CD4-positive, alpha-beta T cell treated with Interleukin-17A for 4 hours (primary cell): Measurements from ENCODE around the gene VCAM1.

Experiments used
- DNase-seq: peaks from one replicate; pipeline ENCODE4 v3.0.0-alpha.2; 2020; ENCODE audit warnings: mixed read lengths

VCAM1 gene

GRCh38 chr1:100719490-100719889 is at the start of gene VCAM1:
Gene VCAM1, plus strand, starts transcription at chr1:100719742. Its CDS starts 119 bp downstream, at chr1:100719861.
- no peak for DNase-seq

- DNase-seq = no peak
These were observed 49.5 kb upstream of the VCAM1 start for GRCh38 chr1:100670083-100670482.

GRCh38 chr1:100671601-100672000 is 47.9 kb upstream of the VCAM1 start:
- DNase-seq = no peak

- DNase-seq = no peak
These were observed 35.8 kb upstream of the VCAM1 start for GRCh38 chr1:100683448-100684349.

GRCh38 chr1:100699744-100700143 is 19.8 kb upstream of the VCAM1 start:
- no peak for DNase-seq

DNA sequence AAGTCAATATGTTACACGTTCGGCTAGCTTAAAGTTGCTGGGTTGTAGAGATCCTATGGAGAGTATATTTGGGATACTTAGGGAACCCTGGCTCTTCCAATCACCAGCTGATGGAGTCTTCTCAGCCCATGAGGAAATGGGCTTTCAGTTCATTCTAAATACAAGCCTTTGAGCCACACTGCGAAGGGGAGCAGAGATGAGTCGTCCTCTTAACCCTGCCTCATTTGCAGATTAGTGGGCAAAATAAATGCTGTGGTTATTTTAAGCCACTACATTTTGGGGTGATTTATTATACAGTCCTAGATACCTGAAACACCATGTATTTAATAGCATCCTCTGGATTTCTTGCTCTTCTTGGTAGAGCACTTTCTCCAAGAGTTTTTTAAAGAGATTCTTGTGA is 19.0 kb upstream of the VCAM1 start:
- DNase-seq = no peak

DNA sequence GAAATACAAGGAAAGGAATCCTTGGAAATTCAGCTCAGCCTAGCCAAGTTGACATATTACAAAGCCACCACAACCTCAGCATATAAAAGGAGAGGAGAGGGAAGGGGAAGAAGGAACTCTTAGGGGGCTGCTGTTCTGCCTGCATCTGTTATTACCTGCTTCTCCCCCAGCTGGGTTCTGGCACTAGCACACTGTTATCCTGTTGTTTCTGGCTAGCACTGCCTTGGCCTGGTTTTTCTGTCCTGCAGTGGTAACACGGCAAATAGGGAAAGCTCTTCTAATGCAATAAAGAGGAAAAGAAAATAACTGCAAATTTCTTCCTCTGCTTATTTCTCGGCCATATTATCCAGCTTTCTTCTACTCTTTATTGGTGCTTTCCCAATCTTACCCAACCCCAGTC is 16.5 kb upstream of the VCAM1 start:
- DNase-seq = no peak

DNA sequence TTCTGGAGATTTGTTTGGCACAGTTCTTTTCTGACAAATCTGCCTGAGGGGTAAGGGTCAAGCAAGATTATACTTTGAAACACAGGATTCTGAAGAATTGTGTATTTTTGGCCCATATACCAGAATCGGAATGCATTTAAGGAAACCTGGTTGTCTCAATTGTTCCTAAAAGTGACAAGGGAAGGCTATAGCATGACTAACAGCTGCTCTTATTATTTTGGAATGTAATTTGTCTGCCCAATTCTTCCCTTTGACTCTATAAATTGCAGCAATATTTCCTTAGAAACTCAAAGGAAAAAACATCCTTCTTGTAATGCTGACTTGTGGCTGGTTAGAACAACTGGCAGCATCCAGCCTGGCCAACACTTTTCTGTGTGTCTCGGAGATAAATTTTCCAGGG is 15.8 kb upstream of the VCAM1 start:
- DNase-seq = no peak

DNA sequence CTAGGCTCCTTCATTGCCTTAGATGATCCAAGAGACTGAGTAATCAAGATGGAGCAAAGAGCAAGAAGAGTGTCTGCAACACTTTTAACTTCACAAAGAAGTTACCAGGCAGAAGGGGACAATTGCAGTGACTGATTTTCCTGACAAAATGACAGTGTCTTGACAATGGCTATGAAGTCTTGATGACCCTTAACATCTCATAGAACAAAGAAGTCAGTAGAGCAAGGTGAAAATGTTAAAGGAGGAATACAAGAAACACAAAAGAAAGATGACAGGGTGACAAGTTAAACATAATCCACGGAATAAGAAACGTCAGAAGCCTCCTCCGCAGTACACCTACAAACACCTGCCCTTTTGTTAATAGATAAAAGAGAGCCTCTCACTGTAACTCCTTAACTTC is 15.1 kb upstream of the VCAM1 start:
- no peak for DNase-seq

GRCh38 chr1:100706296-100706695 is 13.2 kb upstream of the VCAM1 start:
- DNase-seq = no peak

DNA sequence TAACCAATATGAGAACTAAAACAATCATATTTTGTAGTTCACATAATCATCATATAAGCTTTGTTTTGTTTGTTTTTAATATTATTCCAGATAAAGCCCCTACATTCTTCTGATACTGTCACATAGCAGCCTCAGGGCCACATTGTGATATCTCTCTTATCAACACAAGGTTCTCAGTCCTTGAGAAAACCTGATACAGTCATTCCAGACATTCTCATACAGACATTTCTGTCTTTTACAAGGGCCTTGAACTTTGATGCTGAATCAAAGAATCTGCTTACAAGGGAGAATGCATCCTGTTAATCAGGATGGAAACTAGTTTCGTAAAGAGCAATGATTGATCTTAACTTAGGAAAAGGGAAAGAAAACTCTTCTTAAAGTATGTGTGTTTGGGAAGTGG is 12.7 kb upstream of the VCAM1 start:
- no peak for DNase-seq

DNA sequence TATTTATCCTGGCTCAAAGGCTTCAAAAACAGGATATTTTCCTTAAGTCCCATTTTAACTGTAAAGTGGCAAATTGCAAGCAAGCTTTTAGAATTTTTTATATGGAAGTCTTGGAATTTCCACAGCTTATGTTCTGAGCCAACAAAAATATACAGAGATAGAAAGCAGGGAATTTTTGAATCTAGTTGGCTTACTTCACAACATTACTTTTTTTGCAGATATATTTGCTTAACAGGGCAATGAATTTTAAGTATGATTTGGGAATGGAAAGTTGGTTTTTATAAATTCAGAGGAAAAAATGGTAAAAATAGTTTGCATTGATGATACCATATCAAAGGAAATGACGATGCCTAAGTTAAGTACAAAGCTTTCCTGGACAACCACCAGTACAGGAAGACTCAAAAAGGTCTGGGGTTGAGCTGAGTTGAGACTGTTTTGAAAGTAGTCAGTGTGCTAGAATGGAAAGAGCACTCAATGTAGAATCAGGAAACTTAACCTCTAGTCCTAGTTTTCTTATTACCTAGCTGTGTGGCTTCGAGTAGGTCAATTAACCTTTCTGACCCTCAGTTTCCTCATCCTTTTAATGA is 11.0 kb upstream of the VCAM1 start:
- no peak for DNase-seq

DNA sequence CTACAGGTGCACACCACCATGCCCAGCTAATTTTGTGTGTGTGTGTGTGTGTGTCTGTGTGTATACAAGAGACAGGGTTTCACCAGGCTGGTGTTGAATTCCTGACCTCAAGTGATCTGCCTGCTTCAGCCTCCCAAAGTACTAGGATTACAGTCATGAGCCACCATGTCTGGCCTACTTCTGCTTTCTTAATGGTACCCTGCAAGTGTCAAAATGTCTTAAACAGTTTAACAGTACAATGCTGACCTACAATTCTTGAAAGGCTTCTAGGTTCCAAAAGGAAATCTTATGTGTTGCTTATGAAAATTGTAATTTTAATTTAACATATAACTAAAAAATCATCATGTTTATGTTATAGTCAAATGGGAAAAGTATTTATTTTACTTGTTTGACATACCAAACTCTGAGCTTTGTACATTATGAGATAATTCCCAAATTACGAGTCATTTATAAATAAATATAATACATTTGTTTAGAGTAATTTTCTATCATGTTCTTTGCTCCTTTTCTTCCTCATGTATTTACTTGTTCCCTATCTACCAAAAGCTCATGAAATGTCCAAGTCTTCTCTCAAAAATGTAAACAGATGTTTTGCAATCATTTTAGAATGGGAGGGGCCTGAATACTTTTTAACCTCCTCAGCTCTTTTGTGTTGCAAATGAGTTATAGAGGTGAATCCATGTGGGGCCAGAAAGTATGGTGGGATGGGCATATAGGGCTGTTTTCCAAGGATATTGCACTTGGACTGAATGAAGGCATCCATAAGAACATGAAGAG is 8.4 kb upstream of the VCAM1 start:
- no peak for DNase-seq

DNA sequence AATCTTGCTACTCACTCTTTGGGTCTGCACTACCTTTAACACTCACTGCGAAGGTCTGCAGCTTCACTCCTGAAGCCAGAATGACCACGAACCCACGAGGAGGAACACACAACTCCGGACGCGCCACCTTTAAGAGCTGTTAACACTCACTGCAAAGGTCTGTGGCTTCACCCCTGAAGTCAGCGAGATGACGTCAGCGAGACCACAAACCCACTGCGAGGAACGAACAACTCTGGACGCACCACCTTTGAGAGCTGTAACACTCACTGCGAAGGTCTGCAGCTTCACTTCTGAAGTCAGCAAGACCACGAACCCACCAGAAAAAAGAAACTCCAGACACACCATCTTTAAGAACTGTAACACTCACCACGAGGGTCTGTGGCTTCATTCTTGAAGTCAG is 6.5 kb upstream of the VCAM1 start:
- peak; percentile 16 for DNase-seq

DNA sequence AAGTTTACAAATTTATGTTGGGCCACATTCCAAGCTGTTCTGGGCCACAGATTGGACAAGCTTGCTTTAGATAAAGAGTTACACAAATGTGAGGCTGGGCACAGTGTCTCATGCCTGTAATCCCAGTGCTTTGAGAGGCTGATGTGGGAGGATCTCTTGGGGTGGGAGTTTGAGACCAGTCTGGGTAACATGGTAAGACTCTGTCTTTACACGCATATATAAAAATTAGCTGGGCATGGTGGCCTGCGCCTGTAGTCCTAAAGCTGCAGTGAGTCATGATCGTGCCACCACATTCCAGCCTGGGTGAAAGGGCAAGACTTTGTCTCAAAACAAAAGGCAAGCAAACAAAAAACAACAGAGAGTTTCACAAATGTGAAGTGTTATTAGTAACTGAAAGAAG is 5.9 kb upstream of the VCAM1 start:
- no peak for DNase-seq

DNA sequence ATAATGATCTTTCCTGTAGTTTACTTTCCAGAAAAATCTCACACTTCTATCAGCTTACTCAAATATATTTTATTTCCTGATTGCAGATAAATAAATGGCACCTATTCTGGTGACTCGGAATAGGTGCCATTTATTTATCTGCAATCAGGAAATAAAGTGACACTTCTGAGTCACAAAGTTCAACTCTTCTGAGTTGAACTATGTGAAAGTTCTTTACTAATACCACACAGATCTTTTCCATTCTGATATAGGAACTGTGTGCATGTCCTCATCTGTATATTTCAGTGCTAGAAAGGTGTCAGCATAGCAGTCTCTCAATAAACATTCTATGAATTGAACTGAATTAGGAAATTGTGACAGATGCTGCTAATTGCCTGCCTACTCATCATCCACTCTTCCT is 4.9 kb upstream of the VCAM1 start:
- no peak for DNase-seq

DNA sequence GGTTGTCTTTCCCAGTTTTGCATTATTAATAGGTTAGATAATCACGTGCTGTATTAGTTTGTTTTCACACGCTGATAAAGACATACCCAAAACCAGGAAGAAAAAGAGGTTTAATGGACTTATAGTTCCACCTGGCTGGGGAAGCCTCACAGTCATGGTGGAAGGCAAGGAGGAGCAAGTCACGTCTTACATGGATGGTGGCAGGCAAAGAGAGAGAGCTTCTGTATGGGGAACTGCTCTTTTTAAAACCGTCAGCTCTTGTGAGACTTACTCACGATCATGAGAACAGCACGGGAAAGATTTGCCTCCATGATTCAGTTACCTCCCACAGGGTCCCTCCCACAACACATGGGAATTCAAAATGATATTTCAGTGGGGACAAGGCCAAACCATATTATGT is 2.3 kb upstream of the VCAM1 start:
- DNase-seq = no peak

DNA sequence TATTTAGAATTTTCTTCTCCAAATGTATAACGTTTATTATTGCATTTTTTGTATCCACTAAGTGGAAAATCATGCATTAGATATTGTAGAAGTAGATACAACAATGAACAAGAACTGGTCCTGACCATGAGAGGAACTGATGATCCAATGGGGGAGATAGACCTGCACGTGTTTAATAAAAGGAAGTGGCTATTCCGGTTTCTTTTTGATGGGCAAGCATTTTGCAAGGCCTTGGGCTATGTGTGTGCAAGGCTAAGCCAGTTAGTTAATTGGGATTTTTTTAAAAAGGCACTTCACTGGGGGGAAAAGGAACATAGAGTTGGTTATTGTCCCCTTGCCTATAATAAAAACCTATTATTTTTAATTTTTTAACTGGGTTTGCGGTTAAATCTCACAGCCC is 961 bp upstream of the VCAM1 start:
- no peak for DNase-seq

DNA sequence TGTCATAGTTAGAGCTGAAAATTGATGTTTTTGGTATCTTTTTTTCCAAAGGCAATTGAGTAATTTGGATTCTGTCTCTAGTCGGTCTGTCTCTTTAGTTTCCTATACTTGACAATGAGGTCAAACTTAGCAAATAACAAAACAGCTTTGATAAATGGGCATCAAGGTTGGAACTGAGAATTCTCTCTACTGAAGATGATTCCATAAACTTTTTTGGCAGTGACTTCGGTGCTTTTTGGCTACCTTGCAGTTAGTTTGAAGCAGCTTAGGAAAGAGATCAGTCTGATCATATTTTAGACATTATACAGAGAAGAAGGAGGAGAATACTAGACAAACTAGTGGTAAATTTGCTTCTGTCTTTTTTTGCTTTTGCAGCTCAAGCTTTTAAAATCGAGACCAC is 559 bp downstream of the VCAM1 start:
- no peak for DNase-seq

GRCh38 chr1:100720751-100721150 is 1.2 kb downstream of the VCAM1 start:
- DNase-seq = no peak

GRCh38 chr1:100721526-100722207 is 2.1 kb downstream of the VCAM1 start:
- DNase-seq = no peak

DNA sequence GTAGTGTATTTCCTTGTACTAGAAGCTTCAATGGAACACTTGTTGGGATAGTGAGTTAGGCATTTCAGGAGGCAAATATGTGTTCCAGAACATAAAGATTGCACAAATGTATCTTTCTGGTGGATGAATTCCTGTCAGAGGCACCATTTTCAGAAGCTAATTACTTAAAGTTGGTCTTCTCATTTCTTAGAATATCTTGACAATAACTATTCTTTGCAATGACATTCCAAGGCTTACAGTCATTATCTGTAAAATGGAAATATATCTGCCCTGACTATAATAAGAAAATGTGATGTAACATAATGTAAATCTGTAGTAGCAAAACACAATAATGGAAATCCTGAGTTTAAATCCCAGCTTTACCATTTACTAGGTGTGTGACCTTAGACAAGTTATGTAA is 2.7 kb downstream of the VCAM1 start:
- DNase-seq = no peak

- DNase-seq = no peak
These were observed 4.7 kb downstream of the VCAM1 start for GRCh38 chr1:100724281-100724680.
